ENCODE measurements around the gene NODAL.

NODAL gene

DNA sequence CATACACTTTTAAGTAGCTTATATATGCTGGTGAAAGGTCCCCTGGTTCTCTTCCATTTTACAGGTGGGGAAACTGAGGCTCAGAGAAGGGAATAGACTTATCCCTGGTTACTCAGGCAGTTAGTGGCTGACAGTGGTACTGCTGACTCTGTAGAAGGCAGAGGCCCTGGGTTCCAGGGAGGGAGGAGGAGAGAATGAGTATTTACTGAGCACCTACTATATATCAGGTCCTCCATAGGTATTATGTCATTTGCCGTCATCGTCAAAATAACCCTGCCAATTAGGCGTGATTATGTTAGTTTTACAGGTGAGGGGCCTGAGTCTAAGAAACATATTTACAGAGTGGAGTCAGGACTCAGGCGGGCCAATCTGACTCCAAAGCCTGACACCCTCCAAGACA, 23.8 kb upstream of the NODAL start:
- FAIRE-seq (no peak), DNase-seq (ENCODE audit: insufficient read length, low spot score) (no peak)

DNA sequence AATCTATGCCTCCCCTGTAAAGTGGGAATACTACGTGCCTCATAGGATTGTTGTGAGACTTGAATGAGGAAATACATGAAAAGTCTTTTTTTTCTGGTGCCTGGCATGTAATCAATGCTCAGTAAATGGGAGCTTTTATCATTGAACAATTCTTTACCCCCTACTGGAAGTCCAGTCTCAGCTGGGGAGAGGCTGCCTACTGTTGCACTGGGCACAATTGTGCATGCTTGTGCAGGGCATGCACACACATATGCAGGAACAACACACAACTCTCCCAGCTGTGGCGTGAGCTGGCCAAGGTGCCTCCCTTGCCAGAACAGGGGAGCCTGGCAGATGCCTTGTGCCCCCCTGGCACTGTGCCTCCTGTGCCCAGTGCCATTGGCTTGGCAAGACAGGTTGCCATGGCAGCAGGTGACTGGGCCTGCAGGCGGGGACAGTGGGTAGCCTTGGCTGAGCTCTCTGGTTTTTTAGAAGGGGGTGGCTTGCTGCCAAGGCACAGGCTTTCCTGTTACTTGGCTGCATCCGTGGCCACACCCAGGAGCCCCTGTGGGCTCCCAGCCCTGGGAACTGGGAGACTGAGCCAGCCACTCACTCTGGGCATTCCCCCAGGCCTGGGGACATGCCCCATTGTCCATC, 21.0 kb upstream of the NODAL start:
- DNase-seq (ENCODE audit: insufficient read length, low spot score) (no peak), FAIRE-seq (no peak)

DNA sequence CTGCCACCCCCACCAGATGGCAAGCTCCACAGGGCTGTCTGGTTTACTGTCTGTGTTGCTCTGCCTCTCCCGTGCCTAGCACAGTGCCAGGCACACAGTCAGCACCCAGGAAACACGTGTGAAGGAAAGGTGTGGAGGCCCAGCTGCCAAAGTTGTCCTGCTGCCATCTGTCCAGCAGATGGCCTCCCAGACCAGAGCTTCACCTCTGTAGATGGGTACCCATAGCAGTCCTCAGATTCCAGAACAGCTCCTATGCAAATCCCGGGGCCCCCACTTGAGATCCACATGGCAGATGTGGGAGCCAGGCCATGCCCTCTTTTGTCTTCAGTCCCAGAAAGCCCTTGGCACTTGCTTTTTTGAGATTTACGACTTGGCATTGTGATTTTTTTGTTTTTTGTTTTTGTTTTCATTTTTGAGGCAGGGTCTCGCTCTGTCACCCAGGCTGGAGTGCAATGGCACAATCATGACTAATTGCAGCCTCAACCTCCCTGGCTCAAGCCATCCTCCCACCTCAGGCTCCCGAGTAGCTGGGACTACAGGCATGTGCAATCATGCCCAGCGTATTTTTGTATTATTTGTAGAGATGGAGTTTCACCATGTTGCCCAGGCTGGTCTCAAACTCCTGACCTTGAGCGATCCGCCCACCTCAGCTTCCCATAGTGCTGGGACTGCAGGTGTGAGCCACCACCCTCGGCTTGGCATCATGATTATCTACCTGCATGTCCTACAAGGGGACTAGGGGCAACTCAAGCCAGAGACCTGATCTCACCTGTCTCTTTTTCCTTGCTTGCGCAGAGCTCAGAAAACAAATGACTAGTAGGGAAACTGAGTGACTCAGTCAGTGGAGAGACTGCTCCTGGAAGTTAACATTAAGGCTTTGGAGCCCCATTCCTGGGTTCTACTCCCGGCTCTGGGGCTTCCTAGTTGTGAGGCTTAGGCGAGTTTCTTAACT, 20.2 kb upstream of the NODAL start:
- FAIRE-seq, result peak; percentile 60
- DNase-seq (ENCODE audit: insufficient read length, low spot score), result peak; percentile 82

DNA sequence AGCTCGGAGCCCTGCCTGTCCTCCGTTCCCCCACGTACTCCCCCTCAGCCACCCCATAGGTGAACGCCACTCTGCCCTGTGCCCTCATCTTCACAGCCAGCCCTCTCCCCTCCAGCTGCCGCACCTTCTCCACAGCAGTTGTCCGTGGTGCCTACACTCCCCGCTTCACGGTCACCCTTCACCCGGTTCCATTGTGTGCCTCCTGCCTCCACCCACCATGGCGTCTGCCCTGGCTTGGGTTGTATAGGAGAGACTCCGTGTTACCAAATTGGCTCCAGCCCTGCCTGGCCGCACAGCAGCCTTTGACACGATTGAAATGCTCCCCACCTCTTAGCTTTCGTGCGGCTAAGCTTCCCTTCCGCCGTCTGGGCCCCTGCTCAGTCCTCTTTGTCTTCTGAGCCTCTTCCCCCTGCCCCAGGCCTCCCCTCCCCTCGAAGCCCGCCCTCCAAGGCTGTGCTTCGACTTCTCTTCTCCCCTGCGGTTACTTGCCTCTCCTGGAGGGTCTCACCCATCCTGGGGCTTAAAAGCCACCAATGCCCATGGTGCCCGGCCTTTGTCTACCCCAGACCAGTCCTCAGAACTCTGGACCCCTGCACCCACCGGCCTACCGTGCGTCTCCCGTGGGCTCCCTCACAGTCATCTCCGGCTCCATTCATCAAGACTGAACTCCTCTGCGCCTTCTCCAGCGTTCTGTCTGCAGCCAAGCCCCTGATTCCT, 18.5 kb upstream of the NODAL start:
- FAIRE-seq (no peak), DNase-seq (ENCODE audit: insufficient read length, low spot score) (no peak)

DNA sequence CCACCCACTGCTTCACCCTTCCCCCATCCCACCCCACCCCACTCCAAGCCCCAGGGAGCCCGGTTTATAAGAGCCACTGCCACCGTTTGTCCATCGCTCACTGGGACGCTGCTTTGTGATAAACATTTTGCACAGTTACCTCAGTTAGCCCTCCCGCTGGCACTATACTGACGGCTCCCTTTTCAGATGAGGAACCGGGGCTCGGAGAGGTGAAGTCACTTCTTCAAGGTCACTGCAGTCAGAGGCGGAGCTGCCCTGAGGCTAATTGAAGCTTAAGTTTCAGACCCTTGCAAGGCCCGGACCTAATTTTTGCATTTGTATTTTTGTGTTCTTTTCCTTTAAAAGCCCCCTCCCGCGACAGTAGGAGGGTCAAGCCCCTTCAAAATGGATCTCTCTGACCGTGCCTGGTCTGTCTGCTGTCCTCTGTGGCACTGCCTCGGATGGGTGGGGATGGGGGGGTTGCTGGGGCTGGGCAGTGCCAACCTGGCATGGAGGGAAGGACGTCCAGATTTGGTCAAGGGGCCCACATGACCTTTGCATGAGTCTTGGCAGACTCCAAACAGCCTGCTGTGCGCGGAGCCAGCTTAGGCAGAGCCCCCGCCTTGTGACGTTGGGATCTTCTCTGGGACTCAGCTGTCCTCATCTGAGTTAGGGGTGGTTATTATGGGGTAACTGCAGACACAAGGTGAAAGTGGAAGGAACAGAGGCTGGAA, 17.7 kb upstream of the NODAL start:
- FAIRE-seq, result no peak
- no peak for DNase-seq (ENCODE audit: insufficient read length, low spot score)

DNA sequence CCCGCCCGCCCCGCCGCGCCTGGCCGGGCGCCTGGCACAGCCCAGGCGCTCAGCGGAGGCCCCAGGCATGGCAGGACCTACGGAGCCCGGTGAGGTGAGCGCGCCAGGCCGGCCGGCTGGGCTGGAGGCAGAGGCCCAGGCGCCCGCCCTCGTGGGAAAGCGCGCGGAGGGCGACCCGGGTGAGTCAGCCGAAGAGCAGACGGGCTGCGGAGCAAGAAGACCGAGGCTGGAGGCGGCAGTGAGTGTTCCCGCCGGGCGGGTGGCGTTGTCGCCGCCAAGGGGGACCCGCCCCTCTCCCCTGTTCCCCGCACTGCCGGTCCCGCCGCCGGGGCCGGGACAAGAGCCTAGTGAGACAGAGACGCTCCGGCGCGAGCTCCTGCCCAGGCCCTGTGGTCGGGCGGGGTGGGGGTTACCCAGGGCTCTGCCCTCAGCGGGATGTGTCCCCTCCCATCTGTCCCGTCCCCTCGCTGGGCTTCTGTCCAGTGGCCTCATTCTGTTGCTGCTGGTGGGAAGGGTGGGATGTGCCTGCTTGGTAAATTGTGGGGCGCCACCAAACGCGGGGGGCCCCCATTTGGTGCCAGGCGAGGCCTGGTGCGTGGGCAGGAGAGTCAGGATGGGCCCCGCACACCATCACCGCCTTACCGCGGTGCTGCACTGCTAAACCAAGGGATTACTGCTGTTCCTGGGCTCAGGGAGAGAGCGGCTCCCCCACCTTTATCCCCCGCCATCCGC, 17.0 kb upstream of the NODAL start:
- FAIRE-seq (no peak), DNase-seq (ENCODE audit: insufficient read length, low spot score) (no peak)

DNA sequence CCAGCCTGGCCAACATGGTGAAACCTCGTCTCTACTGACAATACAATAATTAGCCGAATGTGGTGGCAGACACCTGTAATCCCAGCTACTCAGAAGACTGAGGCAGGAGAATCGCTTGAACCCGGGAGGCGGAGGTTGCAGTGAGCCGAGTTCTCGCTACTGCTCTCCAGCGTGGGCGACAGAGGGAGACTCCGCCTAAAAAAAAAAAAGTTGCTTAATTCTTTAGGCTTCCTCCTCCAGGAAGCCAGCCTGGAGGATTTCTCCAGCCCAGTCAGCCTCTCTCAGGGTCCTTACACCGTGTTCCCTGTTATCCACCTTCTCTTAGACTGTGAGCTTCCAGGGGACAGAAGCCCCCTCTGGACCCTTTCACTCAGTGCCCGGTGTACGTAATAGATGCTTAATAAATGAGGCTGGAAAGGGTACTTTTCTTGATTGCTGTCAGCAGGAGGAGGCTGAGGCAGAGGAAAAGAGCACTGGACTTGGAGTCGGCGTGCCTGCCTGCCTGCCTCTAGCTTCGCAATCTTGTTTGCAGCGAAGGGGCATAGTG, 16.4 kb upstream of the NODAL start:
- DNase-seq (ENCODE audit: insufficient read length, low spot score), result no peak
- FAIRE-seq, result no peak

DNA sequence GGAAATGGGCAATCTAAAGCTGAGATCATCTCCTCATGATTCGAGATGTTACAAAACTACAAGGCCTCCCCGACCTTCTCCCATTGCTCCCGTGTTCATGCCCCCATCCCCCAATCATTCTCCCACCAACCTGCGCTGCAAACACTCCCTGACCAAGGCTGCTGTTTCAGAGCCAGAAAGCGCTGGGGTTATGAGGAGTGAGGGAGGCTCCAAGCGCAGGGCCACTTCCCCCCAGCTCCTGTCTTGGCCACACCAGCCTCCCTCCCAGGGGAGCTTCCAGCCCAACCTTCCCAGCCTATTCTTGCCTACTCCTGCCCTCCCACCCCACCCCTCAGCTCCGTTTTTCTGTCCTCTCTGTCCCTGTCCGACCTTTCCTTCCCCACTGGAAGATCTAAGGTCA, 14.7 kb upstream of the NODAL start:
- DNase-seq (ENCODE audit: insufficient read length, low spot score) (no peak), FAIRE-seq (no peak)

DNA sequence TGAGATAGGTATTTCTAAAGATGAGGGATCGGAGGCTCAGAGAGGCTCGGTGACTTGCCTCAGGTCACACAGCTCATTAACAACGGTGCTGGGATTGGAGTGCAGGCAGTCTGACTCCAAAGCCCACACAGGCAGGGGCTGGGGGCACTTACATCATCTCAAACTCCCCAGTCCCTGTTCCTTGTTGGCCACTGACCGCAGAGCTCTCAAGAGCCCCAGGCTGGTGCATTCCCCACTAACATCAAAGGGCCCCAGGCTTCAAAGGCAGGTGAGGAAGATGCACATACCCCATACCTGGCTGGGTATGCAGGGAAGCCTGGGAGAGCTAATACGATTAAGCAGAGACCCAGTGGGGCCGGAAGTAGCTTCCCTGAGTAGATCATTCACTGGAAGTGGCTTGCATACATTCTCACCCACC, 13.7 kb upstream of the NODAL start:
- FAIRE-seq, result no peak
- DNase-seq (ENCODE audit: insufficient read length, low spot score), result no peak

DNA sequence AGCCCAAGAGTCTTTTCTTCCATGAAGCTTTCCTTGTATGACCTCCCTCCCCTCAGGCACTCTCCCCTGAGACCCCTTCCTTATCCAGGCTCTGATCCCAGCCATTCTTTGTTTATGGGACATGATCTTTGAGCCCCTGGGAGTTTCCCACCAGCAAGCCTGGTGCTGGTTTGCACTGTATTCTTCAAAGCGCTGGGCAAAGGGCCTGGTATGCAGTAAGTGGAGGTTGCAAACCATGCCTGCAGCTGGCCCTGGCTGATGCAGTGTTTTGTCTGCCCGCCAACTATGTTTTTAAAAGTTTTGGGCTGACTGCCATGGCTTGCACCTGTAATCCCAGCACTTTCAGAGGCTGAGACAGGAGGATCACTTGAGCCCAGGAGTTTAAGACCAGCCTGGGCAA, 6.8 kb upstream of the NODAL start:
- FAIRE-seq, result no peak
- DNase-seq (ENCODE audit: insufficient read length, low spot score), result no peak

DNA sequence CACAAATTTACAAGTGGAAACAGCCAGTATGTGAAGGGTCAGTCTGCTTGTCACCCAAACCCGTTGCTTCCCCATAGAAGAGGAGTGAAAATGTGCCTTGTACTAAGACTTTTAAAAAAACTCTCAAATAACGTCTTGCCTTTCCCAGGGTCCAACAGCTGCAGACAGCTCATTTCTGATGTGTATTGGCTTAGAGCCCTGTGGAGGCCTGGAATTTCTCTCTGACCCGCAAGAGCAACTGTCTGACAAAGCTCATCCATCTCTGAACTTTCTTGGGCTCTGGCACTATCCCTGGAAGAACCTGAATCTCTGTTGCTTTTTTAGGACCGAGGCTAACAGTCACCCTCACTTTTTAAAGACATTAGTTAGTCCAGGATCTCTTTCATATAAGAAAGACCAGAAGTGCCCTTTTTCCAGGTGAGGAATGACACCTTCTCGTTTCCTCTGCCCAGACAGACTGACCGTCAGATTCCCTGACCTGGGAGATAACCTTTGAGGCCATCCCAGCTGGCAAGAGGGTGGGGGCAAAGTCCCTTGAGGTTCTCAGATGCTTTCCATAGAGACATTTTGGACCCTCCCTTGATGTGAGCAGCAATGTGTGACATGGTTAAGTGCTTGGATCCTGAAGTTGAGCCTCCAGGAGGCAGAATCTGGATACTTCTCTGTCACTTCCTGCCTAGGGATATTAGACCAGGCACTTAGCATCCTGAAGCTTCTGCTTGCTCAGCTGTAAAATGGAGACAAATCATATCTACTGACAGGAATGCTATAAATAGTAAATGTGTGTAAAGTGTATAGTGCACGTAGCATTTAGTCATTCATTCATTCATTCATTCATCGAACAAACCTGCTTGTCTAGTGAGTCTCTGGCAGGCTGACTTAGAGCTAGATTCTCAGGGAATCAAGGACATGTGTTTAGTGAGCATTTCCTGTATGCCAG, 4.5 kb upstream of the NODAL start:
- FAIRE-seq, result no peak
- no peak for DNase-seq (ENCODE audit: insufficient read length, low spot score)

DNA sequence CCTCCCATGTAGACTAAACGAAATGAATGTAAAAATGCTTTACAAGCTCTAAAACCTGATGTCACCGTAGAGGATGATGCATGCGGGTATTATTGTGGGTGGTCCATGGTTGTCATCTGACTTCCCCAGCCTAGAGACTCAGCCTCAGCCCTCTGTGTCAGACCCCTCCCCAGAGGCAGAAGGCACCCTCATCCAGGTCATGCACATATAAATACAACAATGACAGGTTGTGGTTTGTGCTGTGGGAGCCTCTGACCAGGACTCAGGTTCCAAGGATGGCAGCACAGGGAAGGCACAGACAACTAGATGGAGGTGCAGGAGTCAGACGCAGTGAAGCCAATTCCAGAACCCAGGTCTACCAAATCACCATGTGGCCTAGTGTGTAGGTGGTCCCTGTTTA, 3.3 kb upstream of the NODAL start:
- FAIRE-seq, result no peak
- DNase-seq (ENCODE audit: insufficient read length, low spot score), result no peak

DNA sequence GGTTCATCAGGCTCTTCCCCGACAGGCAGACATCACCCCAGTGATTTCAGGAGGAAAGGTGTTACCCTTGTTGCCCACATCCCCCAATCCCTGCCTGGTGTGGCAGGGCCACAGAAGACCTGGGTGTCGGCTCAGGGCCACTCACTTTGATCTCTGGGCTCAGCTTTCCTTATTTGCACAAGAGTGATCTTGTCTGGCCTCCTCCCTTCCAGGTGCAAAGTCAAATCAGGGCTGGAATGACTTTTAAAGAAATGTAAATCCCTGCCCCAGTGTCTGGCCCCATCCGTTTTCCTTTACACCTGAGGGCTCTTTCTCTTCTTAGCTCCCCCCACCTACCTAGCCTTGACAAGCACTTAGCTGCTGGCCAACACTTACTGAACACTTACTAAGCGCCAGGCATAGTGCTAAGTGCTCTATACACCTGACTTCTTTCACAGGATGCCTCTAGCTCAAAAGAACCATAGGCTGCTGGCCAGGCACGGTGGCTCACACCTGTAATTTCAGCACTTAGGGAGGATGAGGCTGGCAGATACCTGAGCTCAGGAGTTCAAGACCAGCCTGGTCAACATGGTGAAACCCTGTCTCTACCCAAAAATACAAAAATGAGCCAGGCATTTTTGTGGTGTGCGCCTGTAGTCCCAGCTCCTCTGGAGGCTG, 979 bp upstream of the NODAL start:
- DNase-seq (ENCODE audit: insufficient read length, low spot score) (no peak), FAIRE-seq (no peak)

DNA sequence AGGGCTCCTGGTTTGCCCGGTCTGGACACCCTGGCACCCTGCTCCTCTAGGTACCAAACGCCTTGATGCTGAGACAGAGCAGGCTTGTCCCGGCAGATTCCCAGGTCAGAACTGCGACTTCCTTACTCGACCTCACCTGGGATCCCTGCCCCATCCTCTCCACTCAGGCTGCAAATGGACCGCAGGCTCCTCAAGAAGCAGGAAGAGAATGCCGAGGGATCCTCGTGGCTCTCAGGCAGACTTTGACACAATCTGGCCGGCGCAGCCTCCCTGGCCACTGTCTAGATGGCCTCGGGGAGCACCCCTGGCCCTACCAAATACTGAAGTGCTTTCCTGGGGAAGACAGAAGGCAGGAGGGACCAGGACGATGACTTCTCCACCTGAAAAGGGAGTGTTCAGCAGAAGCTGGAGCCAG, 421 bp upstream of the NODAL start:
- DNase-seq (ENCODE audit: insufficient read length, low spot score), result no peak
- FAIRE-seq, result no peak

DNA sequence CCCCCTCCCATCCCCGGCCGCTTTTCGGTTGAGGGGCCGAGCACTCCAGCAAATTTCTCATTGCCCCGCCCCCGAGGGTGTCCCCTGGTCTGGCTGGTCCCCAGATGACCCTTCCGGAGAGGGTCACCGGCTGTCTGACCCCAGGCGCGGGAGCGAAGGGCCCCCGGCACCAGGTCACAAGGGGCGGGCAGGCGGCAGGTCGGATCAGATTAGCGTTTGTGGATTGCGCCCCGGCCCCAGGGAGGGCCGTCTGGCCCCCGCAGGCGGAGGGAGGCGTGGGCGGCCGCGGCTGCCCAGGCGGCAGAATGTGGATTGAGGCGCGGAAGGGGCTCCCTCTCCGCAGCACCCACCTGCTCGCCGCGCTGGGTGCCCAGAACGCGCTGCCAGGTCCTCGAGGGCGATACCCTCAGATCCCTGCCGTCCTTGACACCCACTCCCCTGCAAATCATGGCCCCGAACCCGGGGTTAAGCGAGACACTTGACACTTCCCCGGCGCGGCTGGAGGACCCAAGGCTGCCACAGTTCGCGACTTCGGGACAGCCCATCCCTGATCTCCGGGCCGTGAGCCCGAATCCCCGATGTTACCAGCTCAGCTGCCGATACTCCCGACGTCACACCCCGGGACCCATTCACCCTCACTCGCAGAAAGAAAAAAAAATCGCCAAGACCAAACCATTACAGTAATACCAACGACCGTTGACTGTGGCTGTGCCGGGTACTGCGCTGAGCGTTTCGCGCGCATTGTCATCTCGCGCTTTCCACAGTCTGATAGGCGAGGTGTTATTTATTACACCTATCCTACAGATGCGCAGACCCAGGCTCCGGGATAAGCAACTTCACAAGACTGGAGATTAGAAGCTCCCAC, 953 bp downstream of the NODAL start:
- DNase-seq (ENCODE audit: insufficient read length, low spot score) (no peak), FAIRE-seq (no peak)

DNA sequence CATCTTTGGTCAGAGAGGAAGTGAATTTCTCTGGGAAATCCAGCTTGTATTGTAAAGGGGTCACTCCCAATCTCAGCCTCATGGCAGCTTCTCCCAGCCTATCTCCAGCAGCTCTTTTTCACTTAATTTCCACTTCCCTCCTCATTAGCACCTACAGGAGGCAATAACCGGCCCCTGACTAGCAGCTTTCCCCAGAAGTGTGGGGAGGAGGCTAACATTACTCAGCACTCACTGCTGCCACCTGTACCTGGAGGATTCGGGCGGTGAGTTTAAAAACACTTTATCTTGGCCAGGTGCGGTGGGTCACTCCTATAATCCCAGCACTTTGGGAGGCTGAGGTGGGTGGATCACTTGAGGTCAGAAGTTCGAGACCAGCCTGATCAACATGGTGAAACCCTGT, 3.8 kb downstream of the NODAL start:
- DNase-seq (ENCODE audit: insufficient read length, low spot score) (no peak), FAIRE-seq (no peak)

Measured in HTR-8/SVneo (cell line).